HG03095 (cell line): ENCODE data around the gene TMEM14A.

ENCODE experiments used
- ATAC-seq: cut with Tn5 transposase; IDR thresholded peaks from one replicate; pipeline ENCODE4 v1.9.1; 2021; ENCODE audit warnings: moderate library complexity; ENCODE audit not compliant: unreplicated experiment

Gene TMEM14A

DNA sequence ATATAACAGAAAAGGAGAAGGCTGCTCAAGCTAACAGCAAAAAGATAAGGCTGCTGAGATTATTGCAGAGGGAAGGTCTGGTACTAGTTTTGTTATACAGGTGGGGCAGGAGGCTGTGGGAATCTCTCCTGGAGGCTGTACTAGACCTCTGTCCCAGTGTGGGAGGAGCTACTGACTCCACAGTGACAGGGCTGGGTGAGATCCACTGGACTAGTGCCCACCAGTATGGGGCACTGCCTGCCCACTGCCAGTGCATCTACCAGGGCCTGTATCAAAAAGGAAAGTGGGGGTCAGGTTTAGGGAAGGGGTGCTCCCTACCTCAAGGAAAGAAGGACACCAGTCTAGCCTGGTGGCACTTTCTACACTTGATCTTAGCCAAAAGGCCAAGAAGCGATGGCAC is 62.3 kb downstream of the TMEM14A start:
- no peak for ATAC-seq

- ATAC-seq = no peak
These were observed 63.2 kb downstream of the TMEM14A start for GRCh38 chr6:52734072-52734471.

GRCh38 chr6:52735071-52735470 is 64.2 kb downstream of the TMEM14A start:
- ATAC-seq = no peak

DNA sequence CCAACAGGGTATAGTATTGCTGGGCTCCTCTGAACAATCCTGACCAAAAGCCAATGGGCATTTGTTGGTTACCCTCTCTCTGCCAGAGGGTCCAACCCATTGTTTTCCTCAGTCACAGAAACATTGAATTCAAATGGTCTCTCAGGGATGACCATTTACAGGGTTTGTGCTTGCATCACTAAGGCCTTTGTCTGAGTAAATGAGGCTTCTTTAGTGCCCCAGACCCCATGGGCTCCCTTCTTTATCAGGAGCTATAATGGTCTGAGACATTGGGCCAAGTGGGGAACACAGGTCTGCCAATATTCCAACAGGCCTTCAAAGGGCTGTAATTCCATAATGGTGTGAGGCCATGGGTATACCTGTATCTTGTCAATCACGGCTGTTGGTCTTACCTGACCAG is 65.2 kb downstream of the TMEM14A start:
- no peak for ATAC-seq
